GM12874 (cell line): ENCODE measurements around the gene GABBR2.

Source experiments
- TF ChIP-seq, protein P1 (sequence below): IDR thresholded peaks from 2 replicates; pipeline ENCODE4 v1.5.1; 2011; ENCODE audit warnings: low read depth, mild to moderate bottlenecking, control low read depth, low read length, moderate library complexity; ENCODE audit not compliant: insufficient read depth

Gene GABBR2

DNA sequence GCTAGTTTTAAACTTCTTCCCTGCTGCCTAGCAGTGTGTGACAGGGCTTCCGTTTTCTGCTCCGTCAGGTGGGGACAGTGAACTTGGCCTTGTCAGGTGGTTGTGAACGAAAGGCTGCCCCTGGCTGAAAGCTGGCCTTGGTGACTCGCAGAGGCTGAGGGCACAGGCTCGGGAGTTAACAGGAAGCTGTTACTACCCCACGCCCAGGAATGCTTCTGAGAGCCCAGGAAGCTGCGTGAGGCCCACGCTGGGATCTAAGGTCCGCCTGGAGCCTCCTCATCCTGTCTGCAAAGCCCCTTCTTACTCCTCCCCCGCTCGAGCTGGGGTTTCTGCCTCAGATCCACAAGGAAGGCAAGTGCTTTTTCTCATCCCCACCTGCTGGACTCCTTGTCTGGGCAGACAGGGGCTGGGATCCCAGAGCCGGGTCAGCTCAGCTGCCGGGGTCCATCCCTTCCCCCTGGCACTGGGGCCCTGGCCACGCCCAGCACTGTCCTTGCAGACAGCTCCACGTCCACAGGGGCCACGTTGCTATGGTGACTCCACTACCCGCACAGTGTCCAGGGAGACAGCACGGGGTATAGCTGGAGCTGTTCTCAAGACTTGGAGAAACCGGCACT, 328.6 kb downstream of the GABBR2 start:
- TF ChIP-seq, protein P1, sequence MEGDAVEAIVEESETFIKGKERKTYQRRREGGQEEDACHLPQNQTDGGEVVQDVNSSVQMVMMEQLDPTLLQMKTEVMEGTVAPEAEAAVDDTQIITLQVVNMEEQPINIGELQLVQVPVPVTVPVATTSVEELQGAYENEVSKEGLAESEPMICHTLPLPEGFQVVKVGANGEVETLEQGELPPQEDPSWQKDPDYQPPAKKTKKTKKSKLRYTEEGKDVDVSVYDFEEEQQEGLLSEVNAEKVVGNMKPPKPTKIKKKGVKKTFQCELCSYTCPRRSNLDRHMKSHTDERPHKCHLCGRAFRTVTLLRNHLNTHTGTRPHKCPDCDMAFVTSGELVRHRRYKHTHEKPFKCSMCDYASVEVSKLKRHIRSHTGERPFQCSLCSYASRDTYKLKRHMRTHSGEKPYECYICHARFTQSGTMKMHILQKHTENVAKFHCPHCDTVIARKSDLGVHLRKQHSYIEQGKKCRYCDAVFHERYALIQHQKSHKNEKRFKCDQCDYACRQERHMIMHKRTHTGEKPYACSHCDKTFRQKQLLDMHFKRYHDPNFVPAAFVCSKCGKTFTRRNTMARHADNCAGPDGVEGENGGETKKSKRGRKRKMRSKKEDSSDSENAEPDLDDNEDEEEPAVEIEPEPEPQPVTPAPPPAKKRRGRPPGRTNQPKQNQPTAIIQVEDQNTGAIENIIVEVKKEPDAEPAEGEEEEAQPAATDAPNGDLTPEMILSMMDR = no peak

DNA sequence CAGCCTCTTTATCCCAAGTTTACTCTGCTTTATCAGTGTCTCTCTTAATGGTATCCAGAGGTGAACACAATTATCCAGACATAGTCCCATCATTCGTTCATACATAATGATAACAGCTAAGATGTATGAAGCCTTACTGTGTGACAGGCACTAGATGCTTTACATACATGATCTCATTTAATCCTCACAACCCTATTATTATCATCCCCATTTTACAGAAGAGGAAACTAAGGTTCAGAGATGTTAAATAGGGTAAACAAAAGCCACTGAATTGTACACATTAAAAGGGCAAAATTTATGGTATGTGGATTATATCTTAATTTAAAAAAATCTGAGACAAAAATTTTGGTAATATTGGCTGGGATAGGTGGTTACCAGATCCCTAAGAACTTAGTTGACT, 329.2 kb downstream of the GABBR2 start:
- TF ChIP-seq, protein P1 = no peak

DNA sequence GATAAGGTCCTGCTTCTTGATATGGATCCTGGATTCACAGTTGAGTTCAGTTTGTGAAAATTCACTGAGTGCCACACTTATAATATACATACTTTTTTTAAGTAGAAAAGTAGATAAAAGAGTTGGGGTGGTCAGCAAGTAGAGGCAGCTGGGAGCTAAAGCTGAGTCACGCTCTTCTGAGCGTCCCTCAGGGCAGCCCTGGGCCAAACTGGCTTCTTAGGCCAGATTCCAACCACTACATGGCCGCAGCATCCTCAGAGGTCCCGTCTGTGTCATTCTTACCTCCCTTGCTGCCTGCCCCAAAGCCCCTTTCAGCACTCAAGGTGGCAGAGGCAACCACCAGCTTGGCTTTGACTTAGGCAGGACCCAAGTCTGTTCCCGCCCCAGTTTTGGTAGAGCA, 329.9 kb downstream of the GABBR2 start:
- TF ChIP-seq, protein P1 = no peak

DNA sequence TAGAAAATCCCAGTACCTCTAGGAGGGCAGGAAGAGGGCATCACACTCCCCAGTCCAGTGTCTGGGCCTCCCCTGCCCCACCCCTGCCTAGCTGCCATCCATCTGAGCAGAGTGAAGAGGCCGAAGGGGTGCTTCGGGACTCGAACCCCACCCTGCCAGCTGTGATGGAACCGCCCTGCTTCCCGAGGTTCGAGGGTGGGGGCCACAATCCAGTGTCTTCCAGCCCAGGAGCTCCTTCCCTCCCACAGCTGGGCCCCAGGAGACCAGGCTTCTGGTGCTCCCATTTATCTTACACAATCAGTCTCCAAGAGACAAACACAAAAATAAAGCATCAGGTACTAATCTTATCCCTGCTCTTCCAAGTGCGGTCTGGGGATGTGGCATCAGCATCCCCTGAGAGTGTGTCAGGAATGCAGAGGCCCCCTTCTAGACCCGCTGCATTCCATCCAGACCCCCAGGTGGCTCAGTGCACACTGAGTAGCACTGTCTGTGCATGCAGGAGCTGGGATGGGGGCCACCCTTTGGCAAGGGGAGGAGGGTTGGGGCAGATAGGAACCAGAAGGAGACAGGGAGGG, 330.4 kb downstream of the GABBR2 start:
- TF ChIP-seq, protein P1 = no peak

DNA sequence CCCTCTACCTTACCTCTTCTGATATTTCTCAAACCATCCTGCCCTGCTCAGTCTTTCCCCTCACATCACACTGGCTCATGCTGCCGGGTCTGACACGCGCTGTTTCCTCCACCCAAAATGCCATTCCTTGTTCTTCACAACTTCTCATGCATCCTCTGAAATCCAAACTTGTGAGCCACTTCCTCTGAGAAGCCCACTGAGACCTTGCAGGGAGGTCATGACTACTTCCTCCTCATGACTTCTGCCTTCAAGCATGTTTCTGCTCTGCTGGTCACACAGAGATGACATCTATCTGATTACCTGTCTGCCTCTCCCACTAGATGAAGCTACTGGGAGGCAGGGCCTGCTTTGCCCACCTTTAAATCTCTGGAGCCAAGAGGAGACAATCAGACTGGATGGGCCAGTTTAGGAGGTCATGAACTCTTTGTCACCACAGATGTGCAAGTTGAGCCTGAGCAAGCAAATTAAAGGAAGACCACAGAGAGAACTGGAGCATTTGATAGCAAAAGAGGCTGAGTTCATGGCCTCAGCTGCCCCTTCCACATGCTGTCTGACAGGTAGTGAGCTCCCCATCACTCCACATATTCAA, 333.5 kb downstream of the GABBR2 start:
- TF ChIP-seq, protein P1 = no peak

DNA sequence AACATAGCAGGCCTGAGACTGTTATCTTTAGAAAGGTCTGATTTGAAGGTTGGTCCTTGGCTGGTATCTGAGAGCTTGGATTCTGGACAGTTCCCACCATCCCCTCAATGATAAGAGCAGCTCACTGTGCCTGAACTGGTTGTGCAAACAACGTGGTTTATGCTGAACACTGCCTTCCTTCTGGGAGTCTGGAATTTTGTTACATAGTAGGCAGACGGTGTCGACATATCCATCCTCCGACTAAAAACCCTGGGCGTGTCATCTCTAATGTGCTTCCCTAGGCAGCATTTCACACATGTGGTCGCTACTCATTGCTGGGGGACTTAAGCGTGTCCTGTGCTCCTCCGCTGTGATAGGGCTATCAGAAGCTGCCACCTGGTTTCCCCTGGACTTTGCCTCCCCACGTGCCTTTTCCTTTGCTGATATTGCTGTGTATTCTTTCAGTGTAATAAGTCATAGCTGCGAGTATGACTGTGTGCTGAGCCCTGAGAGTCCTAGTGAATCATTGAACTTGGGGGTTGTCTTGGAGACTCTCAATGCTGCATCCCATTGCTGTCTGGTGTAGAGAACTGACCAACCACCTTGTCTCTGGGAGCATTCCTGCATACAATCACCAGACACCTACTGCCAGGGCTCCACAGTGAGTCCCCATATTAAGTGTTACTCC, 334.2 kb downstream of the GABBR2 start:
- TF ChIP-seq, protein P1 = no peak

DNA sequence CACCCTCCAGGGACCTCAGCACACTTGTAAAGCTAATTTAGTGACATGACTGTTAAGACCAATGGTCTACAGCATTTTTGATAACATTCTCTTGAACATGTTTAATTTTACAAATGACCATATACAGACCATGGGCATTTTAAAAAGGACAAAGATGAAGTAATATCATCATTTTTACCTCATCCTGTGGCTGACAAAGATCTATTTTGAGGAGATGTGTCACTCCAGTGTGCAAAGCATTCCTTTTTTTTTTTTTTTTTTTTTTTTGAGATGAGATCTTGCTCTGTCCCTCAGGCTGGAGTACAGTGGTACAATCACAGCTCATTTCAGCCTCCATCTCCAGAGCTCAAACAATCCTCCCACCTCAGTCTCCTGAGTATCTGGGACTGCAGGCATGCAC, 335.1 kb downstream of the GABBR2 start:
- TF ChIP-seq, protein P1 = no peak
